IMR-90 (cell line): Measurements from ENCODE around the gene NALCN. TPM values are rescaled to one million over a fixed set of nuclear protein-coding genes. Genes with fewer than 3 reads are reported as not detected.
A peak's percentile ranks its signal among the peaks of the same experiment; 100 is the strongest.

Experiments used
- ATAC-seq: fragments of 200-7000 bp; cut with Tn5 transposase; 2 replicates; pipeline ENCODE4 v1.9.1; 2020; ENCODE audit warnings: low read depth, mild to moderate bottlenecking, moderate library complexity
- BruUV-seq: library from RNA; stranded (reverse); fragments of 400-500 nt; replicated peaks from 2 replicates; lab custom pipeline; 2021; lab: Mats Ljungman, UMichigan
- CTCF ChIA-PET: fragments of 300-600 bp; formaldehyde crosslinking; extraction: SDS; loops from one replicate; lab custom pipeline; 2021; ENCODE audit warnings: antibody characterized with exemption; lab: Yijun Ruan, JAX
- POLR2A ChIA-PET: fragments of 300-600 bp; sonication (Branson Sonifier 250); formaldehyde crosslinking; loops from one replicate; lab custom pipeline; 2022; ENCODE audit warnings: antibody characterized with exemption; ENCODE audit not compliant: unreplicated experiment; lab: Charles Lee
- DNase-seq: peaks from one replicate; pipeline ENCODE4 v3.0.0; 2013
- H2AFZ ChIP-seq: replicated peaks from 2 replicates; pipeline ENCODE3; 2013; ENCODE audit warnings: low read length, mild to moderate bottlenecking; ENCODE audit not compliant: poor library complexity
- H2AK5ac ChIP-seq: 2 replicates; pipeline ENCODE4 v1.6.1; 2013; ENCODE audit warnings: low read depth, low read length, inconsistent platforms
- H2AK9ac ChIP-seq: replicated peaks from 2 replicates; pipeline ENCODE3; 2013; ENCODE audit warnings: mild to moderate bottlenecking, low read depth, low read length, moderate library complexity; ENCODE audit not compliant: poor library complexity
- H2BK120ac ChIP-seq: 2 replicates; pipeline ENCODE4 v1.6.1; 2013; ENCODE audit warnings: low read depth, low read length, inconsistent platforms
- H2BK15ac ChIP-seq: 3 replicates; pipeline ENCODE4 v1.6.1; 2013; ENCODE audit warnings: low read depth, low read length, inconsistent platforms
- H2BK20ac ChIP-seq: 2 replicates; pipeline ENCODE4 v1.6.1; 2013; ENCODE audit warnings: low read depth, mild to moderate bottlenecking, inconsistent platforms, low read length, moderate library complexity
- H2BK5ac ChIP-seq: 2 replicates; pipeline ENCODE4 v1.6.1; 2013; ENCODE audit warnings: mild to moderate bottlenecking, low read depth, low read length, inconsistent platforms; ENCODE audit not compliant: poor library complexity, severe bottlenecking
- H3K14ac ChIP-seq: replicated peaks from 2 replicates; pipeline ENCODE4 v1.6.1; 2013; ENCODE audit warnings: low read depth, low read length, inconsistent platforms
- H3K18ac ChIP-seq: 2 replicates; pipeline ENCODE4 v1.6.1; 2013; ENCODE audit warnings: low read depth, low read length, control low read depth
- H3K23ac ChIP-seq: 2 replicates; pipeline ENCODE4 v1.6.1; 2013; ENCODE audit warnings: low read depth, low read length, inconsistent platforms
- H3K27ac ChIP-seq: 2 replicates; pipeline ENCODE4 v1.5.1; 2013; ENCODE audit warnings: mild to moderate bottlenecking, control low read depth, low read length; ENCODE audit not compliant: insufficient read depth
- H3K27me3 ChIP-seq: 2 replicates; pipeline ENCODE4 v1.6.1; 2013; ENCODE audit warnings: low read length; ENCODE audit not compliant: control insufficient read depth, insufficient read depth
- H3K36me3 ChIP-seq: 2 replicates; pipeline ENCODE4 v1.6.1; 2013; ENCODE audit warnings: low read length, mixed read lengths; ENCODE audit not compliant: control insufficient read depth, insufficient read depth
- H3K4ac ChIP-seq: 2 replicates; pipeline ENCODE4 v1.6.1; 2013; ENCODE audit warnings: low read depth, low read length, inconsistent platforms
- H3K4me1 ChIP-seq: 2 replicates; pipeline ENCODE4 v1.6.1; 2013; ENCODE audit warnings: low read length, mixed read lengths; ENCODE audit not compliant: control insufficient read depth, insufficient read depth
- H3K4me2 ChIP-seq: 2 replicates; pipeline ENCODE4 v1.6.1; 2013; ENCODE audit warnings: low read depth, mild to moderate bottlenecking, control low read depth, low read length, moderate library complexity
- H3K4me3 ChIP-seq: 2 replicates; pipeline ENCODE4 v1.5.1; 2013; ENCODE audit warnings: low read depth, mild to moderate bottlenecking, control low read depth, low read length, moderate library complexity; ENCODE audit not compliant: insufficient read depth
- H3K56ac ChIP-seq: 2 replicates; pipeline ENCODE4 v1.6.1; 2013; ENCODE audit warnings: low read length, inconsistent platforms; ENCODE audit not compliant: insufficient read depth; ENCODE audit errors: extremely low read depth
- H3K79me1 ChIP-seq, 2 experiments: 2 replicates each; pipeline ENCODE4 v1.6.1; 2013; ENCODE audit warnings: low read length in 2 of 2, inconsistent platforms in 1 of 2, low read depth in 1 of 2
- H3K9ac ChIP-seq: 2 replicates; pipeline ENCODE4 v1.6.1; 2013; ENCODE audit warnings: low read depth, low read length, control low read depth
- H3K9me1 ChIP-seq: 2 replicates; pipeline ENCODE4 v1.6.1; 2013; ENCODE audit warnings: low read length, inconsistent platforms; ENCODE audit not compliant: insufficient read depth
- H3K9me3 ChIP-seq: 2 replicates; pipeline ENCODE4 v1.6.1; 2013; ENCODE audit warnings: low read length; ENCODE audit not compliant: control insufficient read depth, insufficient read depth
- H4K20me1 ChIP-seq: 2 replicates; pipeline ENCODE4 v1.6.1; 2013; ENCODE audit warnings: low read length, inconsistent platforms; ENCODE audit not compliant: insufficient read depth
- H4K5ac ChIP-seq: 2 replicates; pipeline ENCODE4 v1.6.1; 2013; ENCODE audit warnings: mild to moderate bottlenecking, low read depth, low read length, control low read depth
- H4K8ac ChIP-seq, 2 experiments: 2 replicates each; pipeline ENCODE4 v1.6.1; 2013; ENCODE audit warnings: low read depth in 2 of 2, low read length in 2 of 2, control low read depth in 1 of 2, inconsistent platforms in 1 of 2
- H4K91ac ChIP-seq: 2 replicates; pipeline ENCODE4 v1.6.1; 2013; ENCODE audit warnings: low read depth, low read length, inconsistent platforms; ENCODE audit not compliant: insufficient read depth
- BHLHE40 ChIP-seq: fragments of 150-350 bp; IDR thresholded peaks from 2 replicates; pipeline ENCODE4 v1.6.1; 2016; ENCODE audit warnings: mild to moderate bottlenecking, low read depth, low read length
- CEBPB ChIP-seq: IDR thresholded peaks from 2 replicates; pipeline ENCODE4 v1.6.1; 2012; ENCODE audit warnings: low read depth, low read length, improper control_type of control experiment
- MAZ ChIP-seq: IDR thresholded peaks from 2 replicates; pipeline ENCODE4 v1.6.1; 2012; ENCODE audit warnings: low read depth, mild to moderate bottlenecking, low read length, improper control_type of control experiment, moderate library complexity, borderline replicate concordance
- POLR2A ChIP-seq: IDR thresholded peaks from 2 replicates; pipeline ENCODE4 v1.6.1; 2012; ENCODE audit warnings: mild to moderate bottlenecking, low read depth, low read length
- RFX5 ChIP-seq: IDR thresholded peaks from 2 replicates; pipeline ENCODE4 v1.8.0; 2012; ENCODE audit warnings: low read depth, mild to moderate bottlenecking, low read length, moderate library complexity
- SMC3 ChIP-seq: fragments of 150-350 bp; IDR thresholded peaks from 2 replicates; pipeline ENCODE4 v1.6.1; 2016; ENCODE audit warnings: low read depth, mild to moderate bottlenecking, antibody characterized with exemption, low read length, moderate library complexity
- WGBS, 2 experiments: methylation state at CpG; one replicate each; pipeline versions ENCODE4 v1.1.5 to v1.1.7; 2013; ENCODE audit warnings: missing lambda C conversion rate in 2 of 2; ENCODE audit not compliant: insufficient read length in 1 of 2; ENCODE audit errors: extremely low coverage in 2 of 2; 5-methylcytosine and 5-hydroxymethylcytosine counted together
- dilution Hi-C: fragments of 300-500 bp; cut with HindIII; formaldehyde crosslinking; loops from one replicate; pipeline ENCODE4 v1.14.3; 2018; ENCODE audit warnings: low sequenced_read_pairs; ENCODE audit not compliant: unreplicated experiment
- in situ Hi-C: fragments of 300-500 bp; cut with MboI; formaldehyde crosslinking; loops from 3 replicates; pipeline ENCODE4 v1.14.3; 2019; ENCODE audit warnings: low sequenced_read_pairs, inconsistent platforms, mixed read lengths
- intact Hi-C: fragments of 100-400 bp; cut with micrococcal nuclease; formaldehyde crosslinking; loops from 2 replicates; pipeline ENCODE4 v1.10.0; 2022
- polyA plus RNA-seq, 3 experiments: library from polyadenylated mRNA; depleted of rRNA; stranded (reverse); fragments of >200 nt; gene quantifications; 2 replicates each; pipeline ENCODE4 v1.2.3, GENCODE V29; 2012; ENCODE audit warnings: low replicate concordance in 1 of 3
- total RNA-seq: library from RNA; depleted of rRNA; stranded (reverse); fragments of >200 nt; gene quantifications from 2 replicates; pipeline ENCODE4 v1.2.3, GENCODE V29; 2012
- TF ChIP-seq, protein P1 (sequence below): fragments of 150-350 bp; IDR thresholded peaks from 2 replicates; pipeline ENCODE4 v1.6.1; 2016; ENCODE audit warnings: low read depth, mild to moderate bottlenecking, low read length, moderate library complexity, borderline replicate concordance
- TF ChIP-seq, protein P2 (sequence below): conservative IDR thresholded peaks from 2 replicates; pipeline ENCODE4 v1.5.1; 2012; ENCODE audit warnings: mild to moderate bottlenecking, low read depth, low read length, improper control_type of control experiment

NALCN gene
- total and polyA plus RNA-seq, 2 of the 4 experiments (the other 2 are of a cell fraction), result 2.9 to 4.8 TPM

DNA sequence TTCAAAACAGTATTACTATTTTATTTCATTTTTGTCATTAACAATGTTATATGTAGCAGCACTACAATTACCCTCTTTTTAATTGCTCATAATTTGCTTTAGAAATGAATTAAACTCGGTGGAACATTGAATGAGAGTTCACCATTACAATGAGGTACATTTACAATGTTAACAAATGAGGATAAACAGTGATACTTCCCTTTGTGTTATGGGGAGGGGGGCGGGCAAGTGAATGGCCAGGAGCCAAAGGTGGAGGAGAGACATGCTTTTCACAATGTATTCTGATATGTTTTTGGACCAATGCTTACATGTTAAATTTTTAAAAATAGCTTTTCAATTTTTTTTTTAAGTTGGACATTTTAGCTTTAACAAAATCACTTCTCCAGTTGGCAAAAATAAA, 34.2 kb downstream of the NALCN start:
- in situ Hi-C loops, result no loop called here

More for the DNA sequence above, 34.2 kb downstream of the NALCN start:
- Histone ChIP-seq H3K18ac (no peak overlapping the region), H2BK120ac (no peak overlapping the region), H2AK9ac (no peak overlapping the region), H3K4me3 (no peak overlapping the region), H3K4me1 (0 out of 2 replicates have a peak, but pooled peaks cover 2% of the 10 kb centered on the region), H3K9me3 (no peaks in the 10 kb centered on the region), H2AK5ac (no peak overlapping the region), H3K4ac (no peak overlapping the region), H3K23ac (0 out of 2 replicates have a peak overlapping the region, but pooled peaks have one; percentile 66), H3K9ac (no peak overlapping the region), H3K14ac (no peak overlapping the region), H4K8ac (no peak overlapping the region), H2BK5ac (no peak overlapping the region), H3K36me3 (no peaks in the 10 kb centered on the region), H4K91ac (no peak overlapping the region), H3K79me1 (no peaks in the 10 kb centered on the region; a peak in 1 of 4 replicates), H4K5ac (no peak overlapping the region), H2BK20ac (no peak overlapping the region), H2AFZ (peak overlapping the region; percentile 32), H4K20me1 (no peaks in the 10 kb centered on the region), H3K4me2 (no peak overlapping the region), H2BK15ac (no peak overlapping the region), H3K9me1 (no peaks in the 10 kb centered on the region), H3K27me3 (no peaks in the 10 kb centered on the region), H3K27ac (no peak overlapping the region), H3K56ac (no peak overlapping the region)
- dilution Hi-C loops, result no loop called here
- intact Hi-C loops, result no loop called here
- ATAC-seq (no peak), DNase-seq (no peak)
- ChIA-PET CTCF (no interaction called here), POLR2A (no interaction called here)
- no TSS peak for BruUV-seq
- no CpG with 5 or more reads among the region's 2 CpGs for WGBS, 2 experiments
- TF ChIP-seq, protein P1, sequence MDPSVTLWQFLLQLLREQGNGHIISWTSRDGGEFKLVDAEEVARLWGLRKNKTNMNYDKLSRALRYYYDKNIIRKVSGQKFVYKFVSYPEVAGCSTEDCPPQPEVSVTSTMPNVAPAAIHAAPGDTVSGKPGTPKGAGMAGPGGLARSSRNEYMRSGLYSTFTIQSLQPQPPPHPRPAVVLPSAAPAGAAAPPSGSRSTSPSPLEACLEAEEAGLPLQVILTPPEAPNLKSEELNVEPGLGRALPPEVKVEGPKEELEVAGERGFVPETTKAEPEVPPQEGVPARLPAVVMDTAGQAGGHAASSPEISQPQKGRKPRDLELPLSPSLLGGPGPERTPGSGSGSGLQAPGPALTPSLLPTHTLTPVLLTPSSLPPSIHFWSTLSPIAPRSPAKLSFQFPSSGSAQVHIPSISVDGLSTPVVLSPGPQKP, result no peak
- TF ChIP-seq SMC3 (no peak), CEBPB (no peak), POLR2A (no peak), MAZ (no peak), RFX5 (no peak), BHLHE40 (no peak)
- TF ChIP-seq, protein P2, sequence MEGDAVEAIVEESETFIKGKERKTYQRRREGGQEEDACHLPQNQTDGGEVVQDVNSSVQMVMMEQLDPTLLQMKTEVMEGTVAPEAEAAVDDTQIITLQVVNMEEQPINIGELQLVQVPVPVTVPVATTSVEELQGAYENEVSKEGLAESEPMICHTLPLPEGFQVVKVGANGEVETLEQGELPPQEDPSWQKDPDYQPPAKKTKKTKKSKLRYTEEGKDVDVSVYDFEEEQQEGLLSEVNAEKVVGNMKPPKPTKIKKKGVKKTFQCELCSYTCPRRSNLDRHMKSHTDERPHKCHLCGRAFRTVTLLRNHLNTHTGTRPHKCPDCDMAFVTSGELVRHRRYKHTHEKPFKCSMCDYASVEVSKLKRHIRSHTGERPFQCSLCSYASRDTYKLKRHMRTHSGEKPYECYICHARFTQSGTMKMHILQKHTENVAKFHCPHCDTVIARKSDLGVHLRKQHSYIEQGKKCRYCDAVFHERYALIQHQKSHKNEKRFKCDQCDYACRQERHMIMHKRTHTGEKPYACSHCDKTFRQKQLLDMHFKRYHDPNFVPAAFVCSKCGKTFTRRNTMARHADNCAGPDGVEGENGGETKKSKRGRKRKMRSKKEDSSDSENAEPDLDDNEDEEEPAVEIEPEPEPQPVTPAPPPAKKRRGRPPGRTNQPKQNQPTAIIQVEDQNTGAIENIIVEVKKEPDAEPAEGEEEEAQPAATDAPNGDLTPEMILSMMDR, result no peak
